Smooth muscle cell (in vitro differentiated cells): Measurements from ENCODE around the gene COL4A6. TPM values are rescaled to one million over a fixed set of nuclear protein-coding genes. Genes with fewer than 3 reads are reported as not detected.

Source experiments
- DNase-seq: peaks from one replicate; lab custom pipeline; 2025; ENCODE audit not compliant: unreplicated experiment; lab: John Stamatoyannopoulos, UW
- H2AFZ ChIP-seq: fragments of 200-600 bp; sonication (generic); 2 replicates; pipeline ENCODE4 v1.6.0; 2016; ENCODE audit warnings: antibody characterized with exemption, low read depth, mild to moderate bottlenecking
- H3F3A ChIP-seq: fragments of 200-600 bp; sonication (generic); 2 replicates; pipeline ENCODE4 v1.6.0; 2017; ENCODE audit warnings: antibody characterized with exemption, low read depth
- H3K27ac ChIP-seq: fragments of 200-600 bp; sonication (generic); 2 replicates; pipeline ENCODE4 v1.5.1; 2016; ENCODE audit warnings: low read depth, mild to moderate bottlenecking
- H3K27me3 ChIP-seq: fragments of 200-600 bp; sonication (generic); 2 replicates; pipeline ENCODE4 v1.6.1; 2016; ENCODE audit warnings: low read depth, mild to moderate bottlenecking
- H3K36me3 ChIP-seq: fragments of 200-600 bp; sonication (generic); 2 replicates; pipeline ENCODE4 v1.5.1; 2016; ENCODE audit warnings: low read depth
- H3K4me1 ChIP-seq: fragments of 200-600 bp; sonication (generic); 2 replicates; pipeline ENCODE4 v1.5.1; 2016; ENCODE audit warnings: low read depth
- H3K4me2 ChIP-seq: fragments of 200-600 bp; sonication (generic); 2 replicates; pipeline ENCODE4 v1.6.0; 2016; ENCODE audit warnings: mild to moderate bottlenecking
- H3K4me3 ChIP-seq: fragments of 200-600 bp; sonication (generic); 2 replicates; pipeline ENCODE4 v1.5.1; 2016; ENCODE audit warnings: mild to moderate bottlenecking
- H3K79me2 ChIP-seq: fragments of 200-600 bp; sonication (generic); 2 replicates; pipeline ENCODE4 v1.6.0; 2016; ENCODE audit warnings: low read depth, mild to moderate bottlenecking
- H3K9ac ChIP-seq: fragments of 200-600 bp; sonication (generic); 2 replicates; pipeline ENCODE4 v1.6.0; 2016; ENCODE audit warnings: low read depth
- H3K9me3 ChIP-seq: fragments of 200-600 bp; sonication (generic); replicated peaks from 2 replicates; pipeline ENCODE4 v1.5.1; 2016; ENCODE audit warnings: low read depth
- H4K20me1 ChIP-seq: fragments of 200-600 bp; sonication (generic); 2 replicates; pipeline ENCODE4 v1.6.0; 2016; ENCODE audit warnings: low read depth
- CTCF ChIP-seq: fragments of 200-600 bp; sonication (generic); IDR thresholded peaks from 2 replicates; pipeline ENCODE4 v1.5.1; 2017; ENCODE audit warnings: borderline replicate concordance, mild to moderate bottlenecking, antibody characterized with exemption; ENCODE audit not compliant: insufficient read depth, poor library complexity, severe bottlenecking
- WGBS: methylation state at CpG from one replicate; pipeline ENCODE4 v1.1.7; 2016; ENCODE audit warnings: low lambda C conversion rate; 5-methylcytosine and 5-hydroxymethylcytosine counted together
- polyA plus RNA-seq: library from polyadenylated mRNA; unstranded; fragments of >200 nt; fragmentation: Nextera tagmentation; extraction: Ambion mirVana; gene quantifications from 2 replicates; pipeline ENCODE4 v1.2.1, GENCODE V29; 2016
- total RNA-seq: library from RNA; depleted of rRNA; stranded (reverse); fragments of >200 nt; gene quantifications from 2 replicates; pipeline ENCODE4 v1.2.3, GENCODE V29; 2014

The COL4A6 gene
- total and polyA plus RNA-seq, 2 experiments from 2014 or later = 10.2 to 15.1 TPM

GRCh38 chrX:108270280-108270679, 167.9 kb downstream of the COL4A6 start:
- H3K79me2 ChIP-seq = no peaks in the 10 kb centered on the region
- H3K4me3 ChIP-seq = no peak overlapping the region
- H3K27me3 ChIP-seq = no peaks in the 10 kb centered on the region
- H2AFZ ChIP-seq = no peak overlapping the region
- no peak overlapping the region for H3K9ac ChIP-seq
- H3K4me1 ChIP-seq = no peaks in the 10 kb centered on the region
- TF ChIP-seq CTCF = no peak
- peaks cover 10% of the 10 kb centered on the region for H3F3A ChIP-seq
- DNase-seq = no peak
- H3K36me3 ChIP-seq = no peaks in the 10 kb centered on the region
- WGBS = 59% methylated on average over 1 of the region's 1 CpG
- H3K9me3 ChIP-seq = no peaks in the 10 kb centered on the region
- H4K20me1 ChIP-seq = no peaks in the 10 kb centered on the region
- peak overlapping the region; percentile 69 for H3K27ac ChIP-seq
- H3K4me2 ChIP-seq = peak overlapping the region; percentile 28

- Histone ChIP-seq H3K79me2 (no peaks in the 10 kb centered on the region), H3K36me3 (no peaks in the 10 kb centered on the region), H2AFZ (no peak overlapping the region), H3K4me2 (peak overlapping the region; percentile 22), H3F3A (peaks cover 10% of the 10 kb centered on the region), H3K9ac (no peak overlapping the region), H3K9me3 (no peaks in the 10 kb centered on the region), H3K27me3 (no peaks in the 10 kb centered on the region), H3K4me1 (no peaks in the 10 kb centered on the region), H4K20me1 (no peaks in the 10 kb centered on the region), H3K27ac (peak overlapping the region; percentile 25), H3K4me3 (no peak overlapping the region)
- WGBS = 43% methylated on average over 4 of the region's 4 CpGs
- no peak for TF ChIP-seq CTCF
- DNase-seq = no peak
Observed at GRCh38 chrX:108268434-108269080, 169.7 kb downstream of the COL4A6 start.

GRCh38 chrX:108267557-108267956, 170.7 kb downstream of the COL4A6 start:
- Histone ChIP-seq H3K36me3 (no peaks in the 10 kb centered on the region), H3K9ac (no peak overlapping the region), H3K4me1 (no peaks in the 10 kb centered on the region), H3F3A (peaks cover 10% of the 10 kb centered on the region), H4K20me1 (no peaks in the 10 kb centered on the region), H3K27me3 (no peaks in the 10 kb centered on the region), H2AFZ (no peak overlapping the region), H3K4me3 (no peak overlapping the region), H3K27ac (no peak overlapping the region), H3K9me3 (no peaks in the 10 kb centered on the region), H3K79me2 (no peaks in the 10 kb centered on the region), H3K4me2 (no peak overlapping the region)
- DNase-seq = no peak
- WGBS = 28% methylated on average over 2 of the region's 2 CpGs
- TF ChIP-seq CTCF = no peak

GRCh38 chrX:108264376-108264775, 173.8 kb downstream of the COL4A6 start:
- H3K79me2 ChIP-seq = no peaks in the 10 kb centered on the region
- H3K9ac ChIP-seq = no peak overlapping the region
- H3K4me2 ChIP-seq = no peak overlapping the region
- no peak for DNase-seq
- TF ChIP-seq CTCF = no peak
- H3F3A ChIP-seq = peaks cover 7% of the 10 kb centered on the region
- no peak overlapping the region for H2AFZ ChIP-seq
- H4K20me1 ChIP-seq = no peaks in the 10 kb centered on the region
- no peaks in the 10 kb centered on the region for H3K27me3 ChIP-seq
- H3K4me3 ChIP-seq = no peak overlapping the region
- no peak overlapping the region for H3K27ac ChIP-seq
- WGBS = 75% methylated on average over 2 of the region's 2 CpGs
- H3K9me3 ChIP-seq = no peaks in the 10 kb centered on the region
- no peaks in the 10 kb centered on the region for H3K36me3 ChIP-seq
- no peaks in the 10 kb centered on the region for H3K4me1 ChIP-seq
